HL-60/S4 treated with phorbol 12-myristate 13-acetate at 8.2 ng/mL for 4 days and 3 days (cell line): Measurements from ENCODE around the gene TTC13.
"Not testable (repeated sequence)": the region's sequence is repeated elsewhere in the genome, so short reads cannot be mapped to it uniquely, and the experiment has no call there.

ENCODE experiments used
- in situ Hi-C: fragments of 300-500 bp; cut with MboI; formaldehyde crosslinking; loops from 2 replicates; pipeline ENCODE4 v1.15.0; 2022; ENCODE audit warnings: low sequenced_read_pairs

The TTC13 gene

GRCh38 chr1:230978491-230979388 is at the start of gene TTC13, which contains the start of gene ARV1:
TSS of gene TTC13 (minus strand) at chr1:230978861. CDS start at chr1:230978830, 31 bp downstream.
TSS of gene ARV1 (plus strand) at chr1:230979094. CDS start at chr1:230979106, 12 bp downstream.
- in situ Hi-C loops = no loop called here

- in situ Hi-C loops = no loop called here
Observed at GRCh38 chr1:231027971-231028370, 49.3 kb upstream of the TTC13 start.

- in situ Hi-C loops = no loop called here
Observed at GRCh38 chr1:231027136-231027925, 48.7 kb upstream of the TTC13 start.

- in situ Hi-C loops = no loop called here
Observed at GRCh38 chr1:231026576-231026975, 47.9 kb upstream of the TTC13 start.

GRCh38 chr1:231023150-231023549 is 44.5 kb upstream of the TTC13 start:
- in situ Hi-C loops = no loop called here

GRCh38 chr1:231022543-231022942 is 43.9 kb upstream of the TTC13 start:
- in situ Hi-C loops = not testable (repeated sequence)

- in situ Hi-C loops = no loop called here
Observed at GRCh38 chr1:231021540-231022031, 42.9 kb upstream of the TTC13 start.

GRCh38 chr1:231020816-231021215 is 42.2 kb upstream of the TTC13 start:
- in situ Hi-C loops = no loop called here

- in situ Hi-C loops = no loop called here
Observed at GRCh38 chr1:231020139-231020601, 41.5 kb upstream of the TTC13 start.

GRCh38 chr1:231019711-231020110 is 41.0 kb upstream of the TTC13 start:
- in situ Hi-C loops = no loop called here

GRCh38 chr1:231016966-231017365 is 38.3 kb upstream of the TTC13 start:
- in situ Hi-C loops = no loop called here

- in situ Hi-C loops = no loop called here
Observed at GRCh38 chr1:231016234-231016633, 37.6 kb upstream of the TTC13 start.

- in situ Hi-C loops = no loop called here
Observed at GRCh38 chr1:231013391-231014015, 34.8 kb upstream of the TTC13 start.

- in situ Hi-C loops = no loop called here
Observed at GRCh38 chr1:231011963-231012362, 33.3 kb upstream of the TTC13 start.

- in situ Hi-C loops = no loop called here
Observed at GRCh38 chr1:231011360-231011759, 32.7 kb upstream of the TTC13 start.

GRCh38 chr1:231007535-231007934 is 28.9 kb upstream of the TTC13 start:
- in situ Hi-C loops = not testable (repeated sequence)

GRCh38 chr1:231001892-231002291 is 23.2 kb upstream of the TTC13 start:
- in situ Hi-C loops = no loop called here

- in situ Hi-C loops = no loop called here
Observed at GRCh38 chr1:231000639-231001038, 22.0 kb upstream of the TTC13 start.

- in situ Hi-C loops = no loop called here
Observed at GRCh38 chr1:231000201-231000600, 21.5 kb upstream of the TTC13 start.

- in situ Hi-C loops = no loop called here
Observed at GRCh38 chr1:230994860-230995259, 16.2 kb upstream of the TTC13 start.
